HG03460 (cell line): ENCODE measurements around the gene ZFP92.

ENCODE experiments used
- ATAC-seq: cut with Tn5 transposase; IDR thresholded peaks from one replicate; pipeline ENCODE4 v1.9.1; 2021; ENCODE audit not compliant: unreplicated experiment

The ZFP92 gene

GRCh38 chrX:153434801-153435200 lies 23.5 kb downstream of the ZFP92 start:
- ATAC-seq = no peak

DNA sequence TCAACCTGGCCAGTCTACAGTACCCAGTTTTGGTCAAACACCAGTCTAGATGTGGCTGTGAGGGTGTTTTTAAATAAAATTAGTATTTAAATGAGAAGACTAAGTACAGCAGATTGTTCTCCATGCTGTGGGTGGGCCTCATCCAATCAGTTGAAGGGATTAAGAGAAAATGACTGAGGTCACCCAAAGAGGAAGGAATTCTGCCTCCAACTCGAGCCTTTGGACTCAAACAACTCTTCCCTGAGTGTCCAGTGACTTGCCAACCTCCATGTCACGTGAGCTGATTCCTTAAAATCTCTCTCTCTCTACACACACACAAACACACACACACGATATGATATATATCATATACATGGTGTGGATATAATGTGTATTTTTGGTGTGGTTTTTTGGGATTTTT lies 24.6 kb downstream of the ZFP92 start:
- ATAC-seq = no peak

GRCh38 chrX:153438532-153438931 lies 27.3 kb downstream of the ZFP92 start:
- no peak for ATAC-seq

DNA sequence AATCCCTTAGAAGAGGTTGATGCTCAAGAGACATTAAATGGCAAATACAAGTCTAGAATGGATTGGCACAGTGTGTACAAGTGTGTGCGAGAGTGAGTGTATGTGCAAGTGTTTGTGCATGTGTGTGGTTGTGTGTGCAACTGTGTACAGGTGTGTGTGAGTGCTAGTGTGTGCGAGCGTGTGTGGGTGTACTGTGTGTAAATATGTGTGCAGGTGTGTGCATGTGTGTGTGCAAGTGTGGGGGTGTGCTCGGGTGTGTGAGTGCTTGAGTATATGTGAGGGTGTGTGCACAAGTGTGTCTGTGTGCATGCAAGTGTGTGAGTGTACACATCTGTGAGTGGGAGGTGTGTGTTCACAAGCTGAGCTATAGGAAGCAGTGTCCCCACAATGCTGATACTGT lies 28.7 kb downstream of the ZFP92 start:
- ATAC-seq = no peak

GRCh38 chrX:153440556-153441135 lies 29.4 kb downstream of the ZFP92 start:
- no peak for ATAC-seq

GRCh38 chrX:153441296-153441695 lies 30.0 kb downstream of the ZFP92 start:
- ATAC-seq = no peak

GRCh38 chrX:153441981-153442380 lies 30.7 kb downstream of the ZFP92 start:
- ATAC-seq = no peak

DNA sequence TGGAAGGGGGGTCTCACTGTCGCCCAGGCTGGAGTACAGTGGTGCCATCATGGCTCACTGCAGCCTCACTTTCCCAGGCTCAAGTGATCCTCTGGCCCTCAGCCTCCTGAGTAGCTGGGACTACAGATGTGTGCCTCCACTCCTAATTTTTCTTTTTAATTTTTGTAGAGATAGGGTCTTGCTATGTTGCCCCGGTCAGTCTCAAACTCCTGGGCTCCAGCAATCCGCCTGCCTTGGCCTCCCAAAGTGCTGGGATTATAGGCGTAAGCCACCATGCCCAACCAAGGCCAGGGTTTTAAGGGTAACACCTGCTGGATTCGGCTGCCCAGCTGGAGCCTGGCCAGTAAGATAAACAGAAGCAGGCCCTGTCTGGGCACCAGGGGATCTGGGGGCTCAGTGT lies 31.2 kb downstream of the ZFP92 start:
- ATAC-seq = no peak

DNA sequence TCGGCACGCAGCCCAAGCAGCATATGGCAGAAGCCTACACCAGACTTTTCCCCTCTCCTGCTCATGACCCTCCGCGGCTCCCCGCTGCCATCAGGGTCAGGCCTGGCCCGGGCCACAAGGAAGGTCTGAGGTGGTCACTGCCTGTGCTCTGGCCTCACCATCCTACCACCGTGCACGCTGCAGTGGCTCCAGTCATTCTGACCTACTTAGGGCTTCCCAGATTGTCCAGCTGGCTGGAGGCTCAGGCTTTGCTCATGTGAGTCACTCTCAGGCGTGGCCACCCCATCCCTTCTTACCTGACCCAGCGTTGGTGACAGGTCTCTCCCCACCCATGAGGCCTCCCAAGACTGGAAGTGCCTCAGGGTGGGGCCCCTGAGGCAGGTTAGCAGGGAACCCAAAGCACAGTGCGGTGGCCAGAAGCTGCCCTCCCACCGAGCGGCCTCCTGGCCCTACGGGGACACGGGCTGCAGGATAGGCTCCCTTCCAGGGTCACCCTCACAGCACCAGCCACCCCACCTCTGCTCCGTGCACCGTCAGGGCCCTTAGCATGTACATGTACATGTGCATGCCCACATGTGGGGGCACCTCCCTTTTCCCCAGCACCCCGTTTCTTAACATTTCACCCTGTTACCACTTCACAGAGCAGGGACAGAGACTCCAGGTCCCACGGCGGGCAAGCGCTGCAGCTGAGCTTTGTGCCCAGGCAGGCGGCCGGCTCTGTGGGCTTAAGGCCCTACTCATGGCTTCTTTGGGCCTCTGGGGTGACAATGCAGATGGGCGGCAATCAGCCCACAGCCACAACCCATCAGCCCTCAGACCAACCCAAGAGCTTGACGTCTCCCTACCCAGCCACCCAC lies 32.4 kb downstream of the ZFP92 start:
- no peak for ATAC-seq

GRCh38 chrX:153444333-153445011 lies 33.2 kb downstream of the ZFP92 start:
- no peak for ATAC-seq

GRCh38 chrX:153445106-153445855 lies 34.0 kb downstream of the ZFP92 start:
- no peak for ATAC-seq

- ATAC-seq = no peak
Measured at GRCh38 chrX:153445856-153446635, 34.8 kb downstream of the ZFP92 start, which contains the start of gene TREX2. Gene TREX2, minus strand, starts transcription at chrX:153446056. Its CDS starts 626 bp downstream, at chrX:153445430.

- no peak for ATAC-seq
Measured at GRCh38 chrX:153446636-153446936, 35.3 kb downstream of the ZFP92 start.

DNA sequence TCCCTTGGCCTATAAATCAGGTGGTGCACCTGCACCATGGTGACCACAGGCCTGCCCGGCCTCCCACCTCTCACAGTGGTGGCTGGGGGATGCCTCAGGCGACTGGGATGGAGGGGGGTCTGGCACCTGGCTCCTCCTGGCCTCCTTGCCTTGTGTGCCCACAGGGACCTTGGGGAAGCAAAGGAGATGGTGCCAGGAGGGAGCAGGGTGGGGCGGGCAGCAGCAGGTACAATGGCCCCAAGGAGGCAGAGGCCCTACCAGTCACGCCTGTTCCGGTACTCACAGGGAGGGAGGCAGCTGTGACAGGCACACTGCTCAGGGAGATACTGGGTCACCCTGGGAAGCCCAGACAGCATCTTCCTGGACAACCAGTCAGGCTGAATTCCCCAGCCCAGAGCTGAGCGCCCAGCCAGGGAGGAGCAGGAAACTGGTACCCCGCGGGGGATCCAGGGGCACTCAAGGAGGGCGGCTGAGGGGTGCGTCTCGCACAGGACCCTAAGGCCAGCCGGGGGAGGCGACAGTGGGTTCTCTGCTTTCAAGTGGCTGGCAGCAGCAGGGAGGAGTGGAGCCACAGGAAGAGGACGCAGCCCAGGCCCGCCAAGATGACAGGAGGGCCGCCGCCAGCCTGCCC lies 35.8 kb downstream of the ZFP92 start:
- ATAC-seq = no peak

DNA sequence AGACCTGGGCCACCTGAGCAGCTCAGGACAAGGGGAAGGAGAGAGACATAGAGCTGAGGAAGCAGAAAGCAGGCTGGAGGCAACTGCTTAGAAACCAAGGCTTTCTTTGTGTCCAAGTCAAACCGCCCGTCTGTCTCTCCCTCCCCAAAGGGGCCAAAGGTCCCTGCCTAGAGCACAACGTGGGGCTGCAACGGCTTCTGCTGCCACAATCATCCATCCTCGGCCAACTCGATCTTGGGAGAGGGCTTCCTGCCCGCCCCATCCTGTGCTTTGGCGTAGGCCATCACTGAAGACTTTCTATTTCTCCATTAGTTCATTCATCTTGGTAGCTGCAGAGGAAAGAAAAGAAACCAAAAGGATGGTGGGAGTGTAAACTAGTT lies 36.3 kb downstream of the ZFP92 start:
- ATAC-seq = no peak

GRCh38 chrX:153448556-153449367 lies 37.5 kb downstream of the ZFP92 start:
- no peak for ATAC-seq

GRCh38 chrX:153449368-153450113 lies 38.3 kb downstream of the ZFP92 start:
- ATAC-seq = no peak

GRCh38 chrX:153450114-153450948 lies 39.1 kb downstream of the ZFP92 start:
- ATAC-seq = no peak
